ENCODE measurements around the gene ITM2B.
"Not testable (repeated sequence)": the region's sequence is repeated elsewhere in the genome, so short reads cannot be mapped to it uniquely, and the experiment has no call there.

ITM2B gene

GRCh38 chr13:48230541-48230940 is 2.5 kb upstream of the ITM2B start:
- DNase-seq (ENCODE audit: low read depth): no peak

GRCh38 chr13:48231080-48231479 is 1.9 kb upstream of the ITM2B start:
- no peak for DNase-seq (ENCODE audit: low read depth)

GRCh38 chr13:48231933-48232332 is 1.1 kb upstream of the ITM2B start:
- no peak for DNase-seq (ENCODE audit: low read depth)

GRCh38 chr13:48232420-48233045 is 473 bp upstream of the ITM2B start:
- DNase-seq (ENCODE audit: low read depth): no peak

GRCh38 chr13:48233889-48234488 is 983 bp downstream of the ITM2B start:
- no peak for DNase-seq (ENCODE audit: low read depth)

GRCh38 chr13:48234566-48235340 is 1.7 kb downstream of the ITM2B start:
- DNase-seq (ENCODE audit: low read depth): no peak

- DNase-seq (ENCODE audit: low read depth): no peak
Observed at GRCh38 chr13:48235341-48236135, 2.5 kb downstream of the ITM2B start.

- no peak for DNase-seq (ENCODE audit: low read depth)
Observed at GRCh38 chr13:48236528-48237353, 3.7 kb downstream of the ITM2B start.

- not testable (repeated sequence) for DNase-seq (ENCODE audit: low read depth)
Observed at GRCh38 chr13:48239369-48239768, 6.4 kb downstream of the ITM2B start.

GRCh38 chr13:48241651-48242050 is 8.6 kb downstream of the ITM2B start:
- no peak for DNase-seq (ENCODE audit: low read depth)

GRCh38 chr13:48242677-48243076 is 9.7 kb downstream of the ITM2B start:
- DNase-seq (ENCODE audit: low read depth): no peak

GRCh38 chr13:48244159-48244558 is 11.2 kb downstream of the ITM2B start:
- DNase-seq (ENCODE audit: low read depth): no peak

GRCh38 chr13:48246102-48246501 is 13.1 kb downstream of the ITM2B start:
- no peak for DNase-seq (ENCODE audit: low read depth)

GRCh38 chr13:48249018-48249417 is 16.0 kb downstream of the ITM2B start:
- no peak for DNase-seq (ENCODE audit: low read depth)

- DNase-seq (ENCODE audit: low read depth): no peak
Observed at GRCh38 chr13:48251611-48252081, 18.6 kb downstream of the ITM2B start.

- DNase-seq (ENCODE audit: low read depth): no peak
Observed at GRCh38 chr13:48252176-48252575, 19.2 kb downstream of the ITM2B start.

GRCh38 chr13:48253849-48254248 is 20.8 kb downstream of the ITM2B start:
- DNase-seq (ENCODE audit: low read depth): no peak

- DNase-seq (ENCODE audit: low read depth): no peak
Observed at GRCh38 chr13:48255090-48255489, 22.1 kb downstream of the ITM2B start.

GRCh38 chr13:48255954-48256353 is 22.9 kb downstream of the ITM2B start:
- DNase-seq (ENCODE audit: low read depth): no peak

GRCh38 chr13:48258002-48258401 is 25.0 kb downstream of the ITM2B start:
- no peak for DNase-seq (ENCODE audit: low read depth)

GRCh38 chr13:48258430-48258829 is 25.4 kb downstream of the ITM2B start:
- DNase-seq (ENCODE audit: low read depth): no peak

Measured in activated T-helper 9 cell treated with anti-CD3 and anti-CD28 coated beads, Interleukin-2, amount 50 U/mL, for 16 hours (primary cell).